Activated CD8-positive, alpha-beta T cell treated with anti-CD3 and anti-CD28 coated beads, Interleukin-2, amount 10 ng/mL, durations not matched to agents 7 days and 5 days (primary cell): Measurements from ENCODE around the gene MTR. TPM values are rescaled to one million over a fixed set of nuclear protein-coding genes. Genes with fewer than 3 reads are reported as not detected.

Experiments used
- ATAC-seq: fragments of 150-1000 bp; cut with Tn5 transposase; one replicate; pipeline ENCODE4 v1.10.0; 2021; ENCODE audit warnings: moderate library complexity
- CTCF ChIA-PET: fragments of 350-600 bp; sonication (Branson Sonifier 250); formaldehyde crosslinking; loops from one replicate; lab custom pipeline; 2021; ENCODE audit warnings: antibody characterized with exemption; lab: Charles Lee
- POLR2A ChIA-PET: fragments of 350-600 bp; sonication (Branson Sonifier 250); formaldehyde crosslinking; loops from one replicate; lab custom pipeline; 2021; ENCODE audit warnings: antibody characterized with exemption; lab: Charles Lee
- DNase-seq: peaks from one replicate; pipeline ENCODE4 v3.0.0-alpha.2; 2020
- H3K27ac Mint-ChIP-seq: one replicate; pipeline ENCODE4 v1.8.0; 2021; ENCODE audit warnings: mild to moderate bottlenecking, mixed read lengths
- H3K27me3 Mint-ChIP-seq: one replicate; pipeline ENCODE4 v1.8.0; 2021; ENCODE audit warnings: low read depth, mixed read lengths
- H3K36me3 Mint-ChIP-seq: one replicate; pipeline ENCODE4 v1.8.0; 2021; ENCODE audit warnings: low read depth, mixed read lengths
- H3K4me1 Mint-ChIP-seq: one replicate; pipeline ENCODE4 v1.8.0; 2021; ENCODE audit warnings: low read depth, mixed read lengths
- H3K4me3 Mint-ChIP-seq: one replicate; pipeline ENCODE4 v1.8.0; 2021; ENCODE audit warnings: mild to moderate bottlenecking, mixed read lengths
- H3K9me3 Mint-ChIP-seq: one replicate; pipeline ENCODE4 v1.8.0; 2022; ENCODE audit warnings: mixed read lengths; ENCODE audit not compliant: insufficient read depth
- total RNA-seq, 2 experiments: library from RNA; stranded (reverse); gene quantifications; one replicate each; pipeline ENCODE4 v1.2.3, GENCODE V29; 2021

The MTR gene
- total RNA-seq, 2 experiments from 2014 or later, result 41.7 to 44.7 TPM

DNA sequence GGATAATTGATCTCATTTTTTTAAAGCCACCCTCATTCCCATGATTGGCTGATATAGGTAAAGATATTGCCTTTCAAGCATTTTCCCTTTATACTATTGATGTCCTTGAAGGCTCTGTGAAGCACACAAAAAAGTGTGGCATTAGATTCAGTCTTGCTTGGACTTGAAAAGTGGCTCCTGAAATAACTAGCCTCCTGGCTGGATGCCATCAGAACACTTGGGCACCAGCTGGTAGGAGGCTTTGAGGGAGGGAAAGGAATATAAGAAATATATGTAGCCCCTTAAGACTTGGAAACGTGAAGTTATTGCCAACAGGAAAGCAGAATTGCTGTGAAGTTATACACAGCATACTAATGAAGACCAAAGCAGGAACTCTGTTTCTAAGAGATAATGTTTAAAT lies 14.1 kb downstream of the MTR start:
- H3K4me1 Mint-ChIP-seq, result no peaks in the 10 kb centered on the region
- DNase-seq (no peak), ATAC-seq (no peak)
- H3K4me3 Mint-ChIP-seq, result no peak overlapping the region
- H3K27ac Mint-ChIP-seq, result no peak overlapping the region
- H3K36me3 Mint-ChIP-seq, result peaks cover 55% of the 10 kb centered on the region
- POLR2A ChIA-PET, result interaction anchor here (1.0 kb wide), 1 partner anchor 14 kb away, joined by 3 read pairs; the partner anchor contains the start of gene MTR
- H3K9me3 Mint-ChIP-seq, result no peaks in the 10 kb centered on the region
- no peaks in the 10 kb centered on the region for H3K27me3 Mint-ChIP-seq
- CTCF ChIA-PET, result interaction anchor here (1.2 to 2.1 kb wide), 2 partner anchors 12 to 14 kb away, joined by 3 to 5 read pairs; partner anchors contain the start of gene MTR

DNA sequence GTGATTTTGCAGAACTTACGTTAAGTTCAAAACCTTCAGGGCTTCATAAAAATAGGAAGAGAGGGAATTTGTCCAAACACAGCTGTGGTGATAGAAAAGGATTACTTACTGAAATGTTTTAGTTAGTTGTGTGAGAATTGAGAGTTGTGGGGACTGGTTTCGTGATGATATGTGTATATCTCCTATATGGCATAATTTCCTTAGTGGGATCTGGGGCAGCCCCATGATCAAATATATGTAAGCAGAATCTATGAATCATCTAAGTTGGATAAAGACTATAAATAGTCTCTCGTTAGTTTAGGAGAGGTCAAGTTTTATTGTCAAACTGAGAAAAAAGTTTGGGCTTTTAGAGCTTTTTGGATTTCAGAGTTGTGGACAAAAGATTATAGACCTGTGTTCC lies 14.9 kb downstream of the MTR start:
- DNase-seq, result no peak
- H3K4me3 Mint-ChIP-seq, result no peak overlapping the region
- H3K27ac Mint-ChIP-seq, result no peak overlapping the region
- no peaks in the 10 kb centered on the region for H3K9me3 Mint-ChIP-seq
- no peaks in the 10 kb centered on the region for H3K27me3 Mint-ChIP-seq
- H3K4me1 Mint-ChIP-seq, result no peaks in the 10 kb centered on the region
- peaks cover 51% of the 10 kb centered on the region for H3K36me3 Mint-ChIP-seq
- ATAC-seq, result no peak
- ChIA-PET CTCF (interaction anchor here (0.8 to 3.6 kb wide), 3 partner anchors 10 to 51 kb away, joined by 4 to 12 read pairs (median 5); no protein-coding TSS in a partner anchor), POLR2A (no interaction called here)

DNA sequence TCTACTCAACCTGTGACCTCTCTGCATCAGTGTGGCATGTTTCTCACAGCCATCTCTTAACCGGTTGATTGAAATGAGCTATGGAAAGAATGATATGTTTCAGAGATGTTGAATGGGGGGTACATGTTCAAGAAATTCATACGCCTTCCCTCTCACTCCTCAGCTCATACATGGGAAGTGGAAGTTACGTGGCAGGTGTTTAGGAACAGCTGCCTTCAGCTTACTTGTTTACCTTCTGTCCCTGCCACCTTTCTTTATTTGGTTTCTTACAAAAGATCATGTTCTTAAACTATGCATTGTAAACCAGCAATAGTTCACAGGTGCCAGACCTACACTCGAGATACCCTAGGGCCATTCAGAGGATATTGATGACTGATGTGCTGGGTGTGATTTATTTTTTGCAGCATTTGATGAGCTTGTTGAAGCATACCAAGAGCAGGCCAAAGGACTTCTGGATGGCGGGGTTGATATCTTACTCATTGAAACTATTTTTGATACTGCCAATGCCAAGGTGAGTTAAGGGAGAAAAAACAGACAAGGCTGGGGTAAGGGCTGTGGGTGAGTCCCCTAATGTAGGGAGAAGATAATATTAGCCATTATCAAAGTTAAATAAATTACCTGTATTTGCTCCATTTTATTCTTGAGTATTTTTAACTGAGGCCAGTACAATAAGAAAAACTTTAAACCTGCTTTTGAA lies 17.4 kb downstream of the MTR start:
- ChIA-PET CTCF (interaction anchor here (1.0 to 3.6 kb wide), 2 partner anchors 10 to 12 kb away, joined by 4 to 12 read pairs; no protein-coding TSS in a partner anchor), POLR2A (interaction anchor here (1.6 kb wide), 1 partner anchor 17 kb away, joined by 6 read pairs; the partner anchor contains the start of gene MTR)
- no peaks in the 10 kb centered on the region for H3K27me3 Mint-ChIP-seq
- H3K4me3 Mint-ChIP-seq, result no peak overlapping the region
- H3K27ac Mint-ChIP-seq, result no peak overlapping the region
- peaks cover 60% of the 10 kb centered on the region for H3K36me3 Mint-ChIP-seq
- ATAC-seq (no peak), DNase-seq (no peak)
- H3K4me1 Mint-ChIP-seq, result no peaks in the 10 kb centered on the region
- H3K9me3 Mint-ChIP-seq, result no peaks in the 10 kb centered on the region

DNA sequence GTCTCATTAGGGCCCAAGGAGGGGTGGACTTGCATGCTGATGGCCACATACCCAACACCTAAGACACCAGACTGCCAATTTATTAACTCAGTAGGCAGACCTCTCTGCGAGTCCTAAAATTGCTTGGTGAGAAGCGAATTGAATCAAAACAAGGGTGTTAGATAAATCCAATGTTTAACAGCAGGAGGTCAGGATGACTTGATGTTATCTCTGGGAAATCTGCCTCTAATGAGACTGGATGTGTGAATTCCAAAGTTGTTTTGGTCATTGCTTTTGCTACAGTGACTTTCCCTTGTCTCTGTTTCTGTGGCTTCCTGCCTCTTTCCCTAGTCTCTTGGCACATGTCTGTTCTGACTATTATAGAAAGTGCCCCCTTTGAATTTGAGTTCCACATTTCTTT lies 20.8 kb downstream of the MTR start:
- Mint-ChIP-seq H3K4me3 (no peak overlapping the region), H3K36me3 (peaks cover 56% of the 10 kb centered on the region), H3K27ac (no peak overlapping the region)

DNA sequence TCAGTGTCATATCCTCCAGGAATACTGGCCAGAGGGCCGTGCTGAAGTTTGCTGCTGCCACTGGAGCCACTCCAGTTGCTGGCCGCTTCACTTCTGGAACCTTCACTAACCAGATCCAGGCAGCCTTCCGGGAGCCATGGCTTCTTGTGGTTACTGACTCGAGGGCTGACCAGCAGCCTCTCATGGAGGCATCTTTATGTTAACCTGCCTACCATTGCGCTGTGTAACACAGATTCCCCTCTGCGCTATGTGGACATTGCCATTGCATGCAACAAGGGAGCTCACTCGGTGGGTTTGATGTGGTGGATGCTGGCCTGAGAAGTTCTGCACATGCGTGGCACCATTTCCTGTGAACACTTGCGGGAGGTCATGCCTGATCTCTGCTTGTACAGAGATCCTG lies 24.8 kb downstream of the MTR start:
- no peaks in the 10 kb centered on the region for H3K9me3 Mint-ChIP-seq
- no peak overlapping the region for H3K27ac Mint-ChIP-seq
- CTCF ChIA-PET, result no interaction called here
- H3K27me3 Mint-ChIP-seq, result no peaks in the 10 kb centered on the region
- no peak for DNase-seq
- POLR2A ChIA-PET, result no interaction called here
- H3K36me3 Mint-ChIP-seq, result peaks cover 56% of the 10 kb centered on the region
- ATAC-seq, result no peak
- no peak overlapping the region for H3K4me3 Mint-ChIP-seq
- H3K4me1 Mint-ChIP-seq, result peaks cover 5% of the 10 kb centered on the region

More for the DNA sequence above, 20.8 kb downstream of the MTR start:
- no peak for DNase-seq
- Mint-ChIP-seq H3K9me3 (no peaks in the 10 kb centered on the region), H3K4me1 (peaks cover 5% of the 10 kb centered on the region), H3K27me3 (no peaks in the 10 kb centered on the region)
- no peak for ATAC-seq
- POLR2A ChIA-PET, result no interaction called here
- CTCF ChIA-PET, result no interaction called here

DNA sequence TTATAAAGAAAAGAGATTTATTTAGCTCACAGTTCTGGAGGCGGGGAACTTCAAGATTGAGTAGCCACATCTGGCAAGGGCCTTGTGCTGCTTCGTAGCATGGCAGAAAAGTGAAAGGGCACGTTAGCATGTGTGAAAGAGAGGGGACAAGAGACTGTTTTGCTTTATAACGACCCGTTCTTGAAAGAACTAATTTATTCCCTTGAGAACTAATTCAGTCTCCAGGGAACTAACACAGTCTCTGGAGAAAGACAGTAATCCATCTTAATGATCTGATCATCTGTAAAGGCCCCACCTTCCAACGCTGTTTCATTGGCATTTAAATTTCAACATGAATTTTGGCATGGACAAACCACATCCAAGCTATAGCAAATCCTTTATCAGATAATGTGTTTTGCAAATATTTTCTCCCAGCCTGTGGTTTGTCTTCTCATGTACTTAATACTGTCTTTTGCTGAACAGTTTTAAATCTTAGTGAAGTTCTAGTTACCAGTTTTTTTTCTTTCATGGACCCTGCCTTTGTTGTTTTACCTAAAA lies 26.1 kb downstream of the MTR start:
- no peak for DNase-seq
- Mint-ChIP-seq H3K9me3 (no peaks in the 10 kb centered on the region), H3K4me3 (no peak overlapping the region), H3K27ac (no peak overlapping the region), H3K27me3 (no peaks in the 10 kb centered on the region), H3K4me1 (peaks cover 5% of the 10 kb centered on the region), H3K36me3 (peaks cover 55% of the 10 kb centered on the region)
- ChIA-PET CTCF (interaction anchor here (1.2 kb wide), 1 partner anchor 61 kb away, joined by 4 read pairs; no protein-coding TSS in a partner anchor), POLR2A (no interaction called here)
- no peak for ATAC-seq

DNA sequence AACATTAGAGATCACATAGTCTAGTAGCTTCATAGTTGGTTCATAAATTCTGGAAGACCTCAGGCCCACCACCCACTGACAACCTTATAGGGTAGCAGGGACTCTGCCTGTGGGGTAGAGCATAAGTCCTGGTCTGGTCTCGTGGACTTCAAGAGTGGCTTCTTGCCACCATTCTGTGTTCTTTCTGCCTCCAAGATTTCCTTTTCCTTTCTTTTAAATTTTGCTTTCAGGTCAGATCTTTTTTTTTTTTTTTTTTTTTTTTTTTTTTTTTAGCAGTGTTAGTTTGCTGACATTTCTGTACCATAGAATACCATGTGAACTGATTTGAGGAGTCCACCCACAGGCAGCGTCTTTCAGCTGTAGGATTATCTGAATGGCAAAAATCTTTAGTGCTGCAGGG lies 28.5 kb downstream of the MTR start:
- H3K4me3 Mint-ChIP-seq, result no peak overlapping the region
- H3K27me3 Mint-ChIP-seq, result no peaks in the 10 kb centered on the region
- ATAC-seq (no peak), DNase-seq (no peak)
- ChIA-PET CTCF (interaction anchor here (0.8 kb wide), 1 partner anchor 29 kb away, joined by 3 read pairs; no protein-coding TSS in a partner anchor), POLR2A (no interaction called here)
- H3K4me1 Mint-ChIP-seq, result peaks cover 5% of the 10 kb centered on the region
- no peaks in the 10 kb centered on the region for H3K9me3 Mint-ChIP-seq
- H3K36me3 Mint-ChIP-seq, result peaks cover 44% of the 10 kb centered on the region
- H3K27ac Mint-ChIP-seq, result no peak overlapping the region

DNA sequence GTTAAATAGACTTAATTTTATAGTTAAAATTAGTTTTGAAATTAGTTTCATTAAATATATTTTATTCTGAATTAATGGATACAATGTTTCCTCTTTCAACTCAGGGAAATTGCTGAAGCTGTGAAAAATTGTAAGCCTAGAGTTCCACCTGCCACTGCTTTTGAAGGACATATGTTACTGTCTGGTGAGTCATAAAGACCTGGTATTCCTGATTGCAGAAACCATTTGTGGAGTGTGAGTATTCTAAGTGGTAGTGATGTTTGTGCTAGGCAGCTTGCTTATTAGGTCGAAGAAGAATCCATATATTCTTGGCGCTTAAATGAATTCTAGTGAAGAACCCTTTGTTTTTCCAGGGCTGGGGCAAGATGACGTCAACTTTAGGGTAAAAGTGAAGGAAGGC lies 34.0 kb downstream of the MTR start:
- Mint-ChIP-seq H3K27ac (no peak overlapping the region), H3K9me3 (no peaks in the 10 kb centered on the region), H3K4me3 (no peak overlapping the region), H3K36me3 (peaks cover 41% of the 10 kb centered on the region), H3K27me3 (no peaks in the 10 kb centered on the region), H3K4me1 (no peaks in the 10 kb centered on the region)
- ATAC-seq, result no peak
- ChIA-PET CTCF (interaction anchor here (1.6 kb wide), 1 partner anchor 70 kb away, joined by 4 read pairs; no protein-coding TSS in a partner anchor), POLR2A (no interaction called here)
- no peak for DNase-seq

DNA sequence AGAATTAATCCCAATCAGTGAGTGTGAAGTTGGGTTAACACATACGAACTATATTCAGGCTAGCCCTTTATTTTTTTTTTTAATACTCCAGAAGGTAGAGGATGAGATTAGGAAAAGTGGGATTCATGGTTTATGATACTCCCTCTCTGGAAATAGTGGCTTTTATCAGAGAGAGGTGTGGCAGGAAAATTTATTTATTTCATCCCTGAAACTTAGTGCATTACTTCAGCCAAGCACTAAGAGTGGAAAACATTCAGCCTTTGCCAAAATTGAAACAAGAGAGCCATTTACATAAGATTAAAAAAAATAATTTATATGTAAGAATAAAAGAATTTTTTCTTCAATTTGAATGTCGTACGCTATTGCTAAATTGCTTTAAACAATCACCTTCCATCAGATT lies 35.0 kb downstream of the MTR start:
- Mint-ChIP-seq H3K36me3 (peaks cover 43% of the 10 kb centered on the region), H3K9me3 (no peaks in the 10 kb centered on the region)
- POLR2A ChIA-PET, result no interaction called here

DNA sequence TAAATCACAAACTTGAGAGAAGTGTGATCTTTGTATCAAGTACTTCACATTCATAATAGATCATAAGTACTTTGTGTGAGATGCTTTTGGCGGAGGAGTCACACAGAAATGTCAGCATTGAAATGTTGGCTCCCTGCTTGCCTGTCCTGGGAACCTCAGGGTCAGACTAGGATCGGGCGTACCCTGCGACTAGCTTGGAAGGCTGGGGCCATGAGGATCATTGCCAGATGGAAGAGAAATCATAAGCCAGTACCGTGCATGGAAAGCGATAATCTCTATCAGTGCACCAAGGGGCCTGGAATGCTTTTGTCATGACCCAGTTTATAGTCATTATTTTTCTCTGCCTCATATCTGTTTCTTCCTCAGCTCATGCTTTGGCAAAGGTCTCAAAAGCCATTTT lies 35.5 kb downstream of the MTR start:
- ATAC-seq (no peak), DNase-seq (no peak)
- H3K27ac Mint-ChIP-seq, result no peak overlapping the region
- H3K9me3 Mint-ChIP-seq, result no peaks in the 10 kb centered on the region
- H3K36me3 Mint-ChIP-seq, result peaks cover 46% of the 10 kb centered on the region
- H3K4me1 Mint-ChIP-seq, result peaks cover 8% of the 10 kb centered on the region
- ChIA-PET POLR2A (no interaction called here), CTCF (no interaction called here)
- H3K4me3 Mint-ChIP-seq, result no peak overlapping the region
- H3K27me3 Mint-ChIP-seq, result no peaks in the 10 kb centered on the region

More for the DNA sequence above, 35.0 kb downstream of the MTR start:
- peaks cover 3% of the 10 kb centered on the region for H3K4me1 Mint-ChIP-seq
- DNase-seq (no peak), ATAC-seq (no peak)
- no peak overlapping the region for H3K27ac Mint-ChIP-seq
- CTCF ChIA-PET, result no interaction called here
- H3K4me3 Mint-ChIP-seq, result no peak overlapping the region
- no peaks in the 10 kb centered on the region for H3K27me3 Mint-ChIP-seq

DNA sequence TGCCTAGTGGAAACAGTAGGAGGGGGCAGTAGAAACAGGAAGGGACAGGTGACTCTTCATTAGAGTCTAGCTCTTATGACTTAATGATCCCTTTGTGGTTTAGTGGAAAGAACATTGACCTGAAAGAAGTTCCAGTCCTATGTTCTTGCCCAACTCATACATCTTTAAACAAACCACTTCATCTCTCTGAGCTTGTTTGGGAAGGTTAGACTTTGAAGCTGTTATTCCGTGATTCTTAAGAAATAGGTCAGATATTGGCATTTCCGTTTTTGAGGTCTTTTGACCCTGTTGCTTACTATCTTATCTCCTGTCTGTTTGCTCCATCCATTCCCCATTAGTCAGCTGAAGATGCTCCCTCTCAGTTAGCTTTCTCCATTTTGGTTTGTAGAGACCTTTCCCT lies 38.5 kb downstream of the MTR start:
- Mint-ChIP-seq H3K4me1 (peaks cover 15% of the 10 kb centered on the region), H3K27me3 (no peaks in the 10 kb centered on the region), H3K9me3 (no peaks in the 10 kb centered on the region), H3K4me3 (no peak overlapping the region), H3K27ac (no peak overlapping the region), H3K36me3 (peaks cover 48% of the 10 kb centered on the region)
- CTCF ChIA-PET, result no interaction called here
- ATAC-seq (no peak), DNase-seq (no peak)
- POLR2A ChIA-PET, result no interaction called here

DNA sequence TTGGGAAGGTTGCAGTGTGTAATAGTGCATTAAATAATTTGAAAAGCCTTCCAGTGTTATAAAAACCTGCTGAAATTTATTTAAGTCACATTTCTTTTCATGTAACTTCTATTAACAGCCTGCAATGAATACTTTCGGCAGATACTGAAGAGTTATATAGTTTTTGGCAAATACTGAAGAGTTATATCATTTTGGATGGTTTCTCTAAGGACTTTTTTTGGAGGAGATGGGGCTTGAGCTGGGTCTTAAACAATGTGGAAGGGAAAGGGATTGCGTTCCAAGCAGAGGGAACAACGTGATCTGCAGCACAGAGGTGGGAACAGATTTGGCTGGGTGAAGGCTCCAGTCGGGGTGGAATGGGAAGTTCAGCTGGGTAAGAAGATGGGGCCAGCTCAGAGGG lies 39.8 kb downstream of the MTR start:
- ChIA-PET CTCF (no interaction called here), POLR2A (no interaction called here)
- no peaks in the 10 kb centered on the region for H3K9me3 Mint-ChIP-seq
- peaks cover 15% of the 10 kb centered on the region for H3K4me1 Mint-ChIP-seq
- no peak for ATAC-seq
- no peak overlapping the region for H3K27ac Mint-ChIP-seq
- H3K4me3 Mint-ChIP-seq, result no peak overlapping the region
- H3K27me3 Mint-ChIP-seq, result no peaks in the 10 kb centered on the region
- no peak for DNase-seq
- H3K36me3 Mint-ChIP-seq, result peaks cover 46% of the 10 kb centered on the region
